ENCODE data around the gene POU4F1.
"Not testable (repeated sequence)": the region's sequence is repeated elsewhere in the genome, so short reads cannot be mapped to it uniquely, and the experiment has no call there.

The POU4F1 gene, protein sequence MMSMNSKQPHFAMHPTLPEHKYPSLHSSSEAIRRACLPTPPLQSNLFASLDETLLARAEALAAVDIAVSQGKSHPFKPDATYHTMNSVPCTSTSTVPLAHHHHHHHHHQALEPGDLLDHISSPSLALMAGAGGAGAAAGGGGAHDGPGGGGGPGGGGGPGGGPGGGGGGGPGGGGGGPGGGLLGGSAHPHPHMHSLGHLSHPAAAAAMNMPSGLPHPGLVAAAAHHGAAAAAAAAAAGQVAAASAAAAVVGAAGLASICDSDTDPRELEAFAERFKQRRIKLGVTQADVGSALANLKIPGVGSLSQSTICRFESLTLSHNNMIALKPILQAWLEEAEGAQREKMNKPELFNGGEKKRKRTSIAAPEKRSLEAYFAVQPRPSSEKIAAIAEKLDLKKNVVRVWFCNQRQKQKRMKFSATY

DNA sequence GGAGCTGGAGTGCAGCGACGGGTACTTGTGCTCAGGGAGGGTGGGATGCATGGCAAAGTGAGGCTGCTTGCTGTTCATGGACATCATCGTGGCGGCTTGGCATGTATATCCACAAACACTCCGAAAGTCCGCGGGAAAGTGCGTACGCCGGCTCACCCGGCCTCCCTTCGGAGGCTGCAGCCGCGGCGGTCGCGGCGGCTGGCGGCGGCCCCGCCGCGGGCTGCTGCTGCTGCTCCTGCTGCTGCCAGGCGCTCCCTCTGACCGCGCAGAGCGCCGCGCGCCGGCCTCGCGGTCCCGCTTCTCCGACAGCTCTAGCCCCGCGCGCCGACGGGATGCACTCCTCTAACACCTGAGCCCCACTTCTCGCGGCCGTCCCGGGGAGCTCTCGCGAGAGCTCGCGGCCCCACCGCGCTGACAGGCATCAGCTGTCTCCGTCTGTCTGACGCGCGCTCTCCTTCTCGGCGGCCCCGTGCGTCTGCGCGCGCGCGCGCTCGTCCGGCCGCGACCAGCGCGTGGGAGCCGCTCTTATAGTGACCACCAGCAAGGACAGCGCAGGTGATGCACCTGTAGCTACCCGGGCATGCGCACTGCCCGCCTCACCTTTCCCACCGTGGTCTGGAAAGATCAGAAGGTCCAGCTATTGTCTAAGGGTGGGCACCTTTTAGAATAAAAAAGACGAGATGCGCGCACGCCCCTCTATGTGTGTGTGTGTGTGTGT lies at the start of gene POU4F1:
Gene POU4F1 (minus strand): TSS at position 313 of the 718 bp plus-strand sequence. CDS start 226 bp downstream, at position 87.
- no peak for DNase-seq (ENCODE audit: low read depth)

DNA sequence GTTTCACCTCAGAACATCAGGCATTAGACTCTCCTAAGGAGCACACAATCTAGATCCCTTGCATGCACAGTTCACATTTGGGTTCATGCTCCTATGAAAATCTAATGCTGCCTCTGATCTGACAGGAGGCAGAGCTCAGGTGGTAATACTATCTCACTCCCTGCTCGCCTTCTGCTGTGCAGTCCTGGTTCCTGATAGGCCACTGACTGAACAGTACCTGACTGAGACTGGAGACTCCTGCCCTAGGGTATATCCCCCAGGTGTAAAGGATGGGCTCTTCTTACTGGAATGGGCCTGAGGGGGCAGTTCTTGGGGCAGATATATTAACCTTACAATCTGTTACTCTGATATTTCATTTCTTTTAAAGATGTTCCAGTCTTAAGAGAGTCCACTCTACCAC lies 49.3 kb upstream of the POU4F1 start:
- DNase-seq (ENCODE audit: low read depth) = no peak

DNA sequence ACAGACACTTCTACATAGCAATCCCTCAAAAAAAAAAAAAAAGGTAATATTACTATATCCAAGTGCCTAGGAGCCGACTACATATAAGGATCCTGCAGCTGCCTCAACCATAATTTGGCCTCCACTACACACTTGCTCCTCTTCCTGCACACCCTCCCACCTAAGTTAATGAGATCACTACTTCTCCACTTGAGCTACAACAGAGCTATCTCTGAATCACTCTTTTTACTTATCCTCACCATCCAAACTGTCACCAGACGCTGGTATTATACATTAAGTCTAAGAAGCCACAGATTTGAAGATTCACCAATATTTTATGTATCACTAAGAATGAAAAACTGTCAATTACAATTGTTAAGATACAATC lies 47.3 kb upstream of the POU4F1 start:
- no peak for DNase-seq (ENCODE audit: low read depth)

DNA sequence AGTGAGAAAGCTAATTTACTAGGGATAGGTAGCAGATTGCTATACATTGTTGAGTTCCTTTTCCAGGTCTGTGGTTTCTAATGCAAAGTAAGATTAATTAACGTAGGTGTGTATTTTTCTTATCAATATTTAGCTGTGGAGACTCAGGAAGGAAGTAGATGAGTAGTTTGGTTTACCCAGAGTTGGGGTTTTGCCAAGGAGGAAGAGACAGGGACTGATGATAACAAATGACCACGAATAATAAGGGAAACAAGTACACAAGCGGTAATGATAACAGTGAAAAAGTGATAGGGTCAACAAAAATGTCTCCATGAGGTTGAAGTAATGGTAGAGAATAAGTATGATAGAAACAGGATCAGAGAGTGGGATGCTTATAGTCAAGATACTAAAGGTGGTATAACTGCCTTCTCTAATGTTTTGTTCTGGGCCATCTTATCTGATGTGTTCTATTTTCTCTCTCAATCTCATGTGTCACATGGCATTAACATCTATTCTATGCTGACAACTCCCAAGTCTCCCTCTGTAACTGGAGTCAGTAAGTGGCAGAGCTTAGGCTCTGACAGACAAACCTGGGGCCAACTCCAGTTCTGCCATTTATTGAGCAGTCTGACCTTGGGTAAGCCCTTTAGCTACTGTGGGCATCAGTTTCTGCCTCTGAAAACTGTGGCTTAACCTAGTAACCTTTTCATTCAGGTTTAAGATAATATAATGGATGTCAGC lies 46.8 kb upstream of the POU4F1 start:
- no peak for DNase-seq (ENCODE audit: low read depth)

DNA sequence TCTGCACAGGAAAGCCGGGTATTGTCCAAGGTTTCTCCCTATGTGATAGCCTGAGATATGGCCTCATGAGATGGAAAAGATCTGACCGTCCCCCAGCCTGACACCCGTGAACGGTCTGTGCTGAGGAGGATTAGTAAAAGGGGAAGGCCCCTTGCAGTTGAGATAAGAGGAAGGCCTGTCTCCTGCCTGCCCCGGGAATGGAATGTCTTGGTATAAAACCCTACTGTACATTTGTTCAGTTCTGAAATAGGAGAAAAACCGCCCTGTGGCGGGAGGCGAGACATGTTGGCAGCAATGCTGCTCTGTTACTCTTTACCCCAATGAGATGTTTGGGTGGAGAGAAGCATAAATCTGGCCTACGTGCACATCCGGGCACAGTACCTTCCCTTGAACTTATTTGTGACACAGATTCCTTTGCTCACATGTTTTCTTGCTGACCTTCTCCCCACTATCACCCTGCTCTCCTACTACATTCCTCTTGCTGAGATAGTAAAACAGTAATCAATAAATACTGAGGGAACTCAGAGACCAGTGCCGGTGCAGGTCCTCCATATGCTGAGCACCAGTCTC lies 43.8 kb upstream of the POU4F1 start:
- not testable (repeated sequence) for DNase-seq (ENCODE audit: low read depth)

DNA sequence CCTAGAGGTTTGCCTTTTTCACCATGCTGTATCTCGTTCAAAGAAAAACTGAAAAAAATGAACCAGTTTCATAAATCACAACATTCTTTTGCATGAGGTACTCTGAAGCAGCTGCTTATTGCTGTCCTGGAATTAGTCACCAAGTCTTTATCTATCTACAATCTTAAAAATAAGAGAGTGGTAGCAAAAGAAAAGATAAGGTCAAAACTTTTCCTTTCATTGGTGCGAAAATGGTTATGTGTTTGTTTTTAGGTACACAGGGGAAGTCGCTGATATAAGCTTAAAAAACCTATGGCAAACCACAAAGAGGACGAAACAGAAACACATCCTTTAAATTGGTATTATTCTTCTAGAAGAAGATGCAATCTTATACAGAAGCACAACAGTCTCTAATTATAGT lies 34.9 kb upstream of the POU4F1 start:
- DNase-seq (ENCODE audit: low read depth) = no peak

DNA sequence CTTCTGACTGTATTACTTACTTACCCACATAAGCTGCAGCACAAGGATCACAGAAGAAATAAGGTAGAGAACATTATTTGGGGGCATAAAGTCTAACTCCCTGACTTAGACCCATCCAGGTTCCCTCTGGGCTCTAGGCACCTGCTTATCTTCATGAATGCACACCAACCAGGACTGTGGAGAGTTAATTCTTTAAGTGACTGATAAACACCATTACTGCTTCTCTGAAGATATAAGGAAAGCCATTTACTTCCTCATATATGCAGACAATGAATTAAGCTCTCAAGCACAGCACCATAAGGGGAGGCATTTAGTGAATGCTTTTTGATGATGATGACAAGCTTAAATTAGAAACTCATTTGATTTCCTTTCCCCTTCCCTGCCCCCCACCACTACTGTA lies 33.1 kb upstream of the POU4F1 start:
- DNase-seq (ENCODE audit: low read depth) = no peak

DNA sequence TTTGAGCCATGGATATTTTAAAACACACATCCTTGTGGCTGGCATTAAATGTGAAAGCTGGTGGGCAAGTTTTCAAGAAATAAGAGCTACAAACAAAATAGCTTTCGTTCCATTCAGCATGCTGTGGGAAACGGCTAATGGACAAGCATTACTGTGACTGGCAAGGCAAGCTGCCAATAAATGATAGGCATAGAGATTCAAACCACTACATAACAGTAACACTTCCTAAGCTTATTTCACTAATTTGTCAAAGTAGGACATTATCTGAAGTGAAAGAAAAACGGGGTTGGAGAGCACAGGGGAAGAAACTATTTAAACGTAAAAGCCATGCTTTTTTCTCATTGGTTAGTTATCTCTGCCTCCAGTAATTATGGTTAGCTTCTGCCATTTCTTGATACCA lies 29.6 kb upstream of the POU4F1 start:
- no peak for DNase-seq (ENCODE audit: low read depth)

DNA sequence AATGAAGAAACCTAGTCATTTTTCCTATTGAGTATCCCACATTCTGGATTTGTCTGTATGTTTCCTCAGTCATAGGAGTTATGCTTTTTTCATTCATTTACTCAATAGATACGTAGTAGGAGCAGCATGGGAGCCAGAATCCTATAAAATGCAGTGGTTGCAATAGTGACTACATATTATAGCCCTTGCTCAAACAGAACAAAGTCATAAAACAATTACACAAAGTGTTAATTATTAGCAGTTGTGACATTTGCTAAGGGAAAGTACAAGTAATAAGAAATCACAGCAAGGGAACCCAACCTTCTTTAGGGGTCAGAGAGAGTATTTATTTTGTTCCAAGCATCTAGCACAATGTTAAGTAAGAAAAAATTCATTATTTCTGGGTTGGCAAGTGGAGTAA lies 27.7 kb upstream of the POU4F1 start:
- no peak for DNase-seq (ENCODE audit: low read depth)

DNA sequence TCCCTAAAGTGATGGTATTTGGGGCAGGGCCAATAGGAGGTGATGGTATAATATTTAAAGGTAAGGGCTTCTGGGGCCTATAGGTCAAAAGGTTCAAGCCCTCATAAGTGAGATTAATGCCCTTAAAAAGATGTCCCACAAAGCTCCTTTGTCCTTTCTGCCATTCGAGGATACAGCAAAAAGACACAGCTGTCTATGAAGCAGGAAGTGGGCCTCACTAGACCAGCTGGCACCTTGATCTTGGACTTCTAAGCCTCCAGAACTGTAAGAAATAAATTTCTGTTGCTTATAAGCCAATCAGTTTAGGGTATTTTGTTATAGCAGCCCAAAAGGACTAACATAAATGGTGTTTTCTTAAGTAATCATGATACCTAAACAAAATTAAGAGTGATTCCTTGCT lies 27.2 kb upstream of the POU4F1 start:
- no peak for DNase-seq (ENCODE audit: low read depth)

DNA sequence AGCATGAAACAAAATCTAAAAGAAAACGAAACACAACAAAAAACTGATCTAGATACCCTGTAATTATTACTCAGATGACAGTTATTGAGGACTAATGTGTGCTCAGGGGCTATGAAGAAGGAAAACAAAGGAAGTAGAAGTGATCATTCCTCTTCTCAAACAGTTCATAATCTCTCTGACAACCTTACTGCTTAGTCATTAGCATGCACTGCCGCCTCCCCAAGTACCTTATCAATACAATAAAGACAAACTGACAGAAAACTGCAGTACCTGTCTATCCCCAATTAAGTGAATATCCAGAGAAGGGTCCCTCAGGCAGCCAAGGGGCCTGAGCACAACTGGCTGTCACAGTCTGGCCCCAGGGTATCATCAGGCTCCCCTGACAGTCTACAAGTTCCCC lies 22.0 kb upstream of the POU4F1 start:
- DNase-seq (ENCODE audit: low read depth) = no peak

DNA sequence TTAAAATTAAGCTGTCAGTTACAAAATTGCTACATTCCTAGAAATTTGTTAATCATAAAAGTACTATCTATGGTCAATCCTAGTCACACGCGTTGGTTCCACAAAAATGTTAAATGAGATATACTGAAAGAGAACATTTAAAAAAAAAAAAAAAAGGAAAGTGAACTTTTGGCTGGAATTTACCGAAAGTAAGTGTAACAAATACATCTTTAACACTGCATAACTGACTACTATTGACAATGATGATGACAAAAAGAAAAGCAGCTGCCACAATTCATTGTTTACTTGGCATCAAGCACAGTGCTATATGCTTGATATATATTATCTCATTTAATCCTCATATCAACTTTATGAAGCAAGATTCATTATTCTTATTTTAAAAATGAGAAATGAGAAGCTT lies 19.8 kb upstream of the POU4F1 start:
- DNase-seq (ENCODE audit: low read depth) = no peak

DNA sequence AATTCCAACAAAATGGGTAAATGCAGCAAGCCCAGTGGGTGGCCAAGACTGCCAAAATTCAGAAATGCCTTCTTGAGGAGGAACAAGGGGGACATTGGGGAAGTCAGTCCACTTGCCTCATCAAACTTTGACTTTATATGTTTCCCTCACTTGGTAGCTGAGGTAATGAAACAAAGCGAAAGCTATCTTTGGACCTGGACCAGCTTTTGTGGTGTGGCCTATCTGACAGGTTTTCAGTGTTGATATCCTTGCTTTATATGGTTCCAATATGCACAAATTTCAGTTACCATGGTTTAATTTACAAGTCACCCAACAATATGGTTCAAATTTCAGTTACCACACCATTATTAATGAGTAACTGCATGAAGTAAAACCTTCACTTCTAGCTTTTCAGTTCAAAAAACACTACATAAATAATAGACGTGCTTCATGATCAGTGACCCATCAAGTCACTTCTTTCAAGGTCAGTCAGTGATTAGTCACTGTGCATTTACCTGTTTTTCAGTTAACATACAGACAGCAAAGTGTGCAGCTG lies 17.7 kb upstream of the POU4F1 start:
- no peak for DNase-seq (ENCODE audit: low read depth)

DNA sequence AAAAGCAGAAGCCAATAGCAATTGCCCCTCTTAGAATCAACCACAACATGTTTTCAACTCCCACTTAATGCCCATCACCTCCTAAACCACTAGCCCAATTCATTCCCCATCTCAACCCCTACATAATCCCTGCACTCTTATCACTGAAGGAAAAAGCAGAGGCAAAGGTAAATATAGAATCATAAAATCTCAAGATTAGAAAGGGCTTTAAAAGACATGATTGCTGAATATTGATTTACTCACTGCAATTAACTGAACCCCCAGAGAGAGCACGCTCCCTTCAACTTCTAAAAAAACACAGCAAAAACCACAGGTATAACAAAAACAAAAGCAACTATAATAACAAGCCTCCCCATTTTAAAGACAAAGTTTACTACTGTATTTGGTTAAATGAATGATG lies 15.1 kb upstream of the POU4F1 start:
- no peak for DNase-seq (ENCODE audit: low read depth)

DNA sequence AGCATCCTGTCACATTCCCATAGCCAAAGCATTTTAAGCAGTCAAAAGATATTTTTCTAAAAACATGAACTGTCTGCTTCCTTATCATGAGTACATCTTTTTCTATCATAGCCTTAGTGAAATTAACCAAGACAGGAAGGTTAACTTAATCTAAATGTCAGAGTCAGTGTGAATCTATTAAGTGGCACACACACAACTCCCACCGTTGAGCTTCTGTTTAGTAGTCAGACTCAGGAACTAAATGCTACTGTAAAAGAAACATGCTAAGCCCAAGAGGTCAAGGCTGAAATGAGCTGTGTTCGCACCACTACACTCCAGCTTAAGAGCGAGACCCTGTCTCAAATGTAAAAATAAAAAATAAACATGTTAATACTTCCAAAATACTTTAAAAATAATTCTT lies 7.7 kb upstream of the POU4F1 start:
- DNase-seq (ENCODE audit: low read depth) = no peak

DNA sequence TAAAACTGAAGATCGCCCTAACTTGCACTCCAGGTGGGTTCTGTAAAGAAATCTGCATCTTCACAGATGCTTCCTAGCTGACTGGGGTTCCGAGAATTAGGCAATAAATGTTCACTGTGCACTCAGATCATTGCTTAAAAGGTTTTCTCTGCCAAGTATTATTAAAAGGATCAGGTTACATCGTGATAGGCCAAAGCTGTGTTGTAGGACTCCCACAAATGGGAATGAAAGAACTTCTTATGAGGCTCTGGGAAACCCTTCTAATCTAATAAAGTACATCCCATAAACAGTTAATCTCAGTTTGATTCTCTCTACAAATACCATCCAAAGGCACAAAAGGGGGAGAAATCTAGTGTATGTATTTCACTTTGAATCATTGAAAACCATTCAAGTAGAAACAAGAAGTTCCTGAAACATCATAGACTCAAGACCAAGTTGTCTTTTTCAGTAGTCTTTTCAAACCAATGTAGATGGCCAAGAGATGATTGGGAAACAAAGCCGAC lies 7.1 kb upstream of the POU4F1 start:
- no peak for DNase-seq (ENCODE audit: low read depth)

DNA sequence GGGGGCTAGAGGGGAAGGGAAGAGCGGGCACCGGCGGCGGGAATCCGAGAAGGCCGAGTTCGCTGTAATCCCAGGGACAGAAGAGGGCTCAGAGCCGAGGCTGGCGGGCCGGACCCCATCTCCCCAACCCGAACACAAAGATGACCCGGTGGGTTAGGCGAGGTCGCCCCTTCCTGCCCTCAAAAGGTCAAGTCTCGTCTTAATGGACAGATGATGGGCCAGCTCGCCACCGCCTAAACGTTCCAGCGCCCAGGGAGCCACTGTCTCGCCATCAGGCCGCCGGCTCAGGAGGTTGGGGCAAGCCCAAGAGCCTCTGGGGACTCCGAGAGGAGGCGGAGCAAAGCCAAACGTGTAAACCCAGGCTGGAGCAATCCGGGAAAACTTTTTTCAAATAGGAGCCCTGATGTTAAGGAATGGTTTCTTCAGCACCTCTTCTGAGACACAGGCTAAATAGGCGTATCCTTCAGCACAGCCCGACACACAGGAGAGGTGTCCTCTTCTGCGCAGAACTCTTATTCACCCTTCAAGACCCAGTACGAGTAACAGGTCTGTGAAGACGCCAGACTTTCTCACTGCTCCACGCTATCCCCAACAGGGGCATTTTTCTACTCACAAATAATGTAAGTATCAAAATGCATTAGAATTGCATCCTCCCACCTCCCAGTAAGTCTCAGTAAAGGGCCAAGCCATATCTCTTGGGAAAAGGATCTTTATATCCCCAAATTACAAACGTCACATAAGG lies 6.3 kb upstream of the POU4F1 start:
- no peak for DNase-seq (ENCODE audit: low read depth)

DNA sequence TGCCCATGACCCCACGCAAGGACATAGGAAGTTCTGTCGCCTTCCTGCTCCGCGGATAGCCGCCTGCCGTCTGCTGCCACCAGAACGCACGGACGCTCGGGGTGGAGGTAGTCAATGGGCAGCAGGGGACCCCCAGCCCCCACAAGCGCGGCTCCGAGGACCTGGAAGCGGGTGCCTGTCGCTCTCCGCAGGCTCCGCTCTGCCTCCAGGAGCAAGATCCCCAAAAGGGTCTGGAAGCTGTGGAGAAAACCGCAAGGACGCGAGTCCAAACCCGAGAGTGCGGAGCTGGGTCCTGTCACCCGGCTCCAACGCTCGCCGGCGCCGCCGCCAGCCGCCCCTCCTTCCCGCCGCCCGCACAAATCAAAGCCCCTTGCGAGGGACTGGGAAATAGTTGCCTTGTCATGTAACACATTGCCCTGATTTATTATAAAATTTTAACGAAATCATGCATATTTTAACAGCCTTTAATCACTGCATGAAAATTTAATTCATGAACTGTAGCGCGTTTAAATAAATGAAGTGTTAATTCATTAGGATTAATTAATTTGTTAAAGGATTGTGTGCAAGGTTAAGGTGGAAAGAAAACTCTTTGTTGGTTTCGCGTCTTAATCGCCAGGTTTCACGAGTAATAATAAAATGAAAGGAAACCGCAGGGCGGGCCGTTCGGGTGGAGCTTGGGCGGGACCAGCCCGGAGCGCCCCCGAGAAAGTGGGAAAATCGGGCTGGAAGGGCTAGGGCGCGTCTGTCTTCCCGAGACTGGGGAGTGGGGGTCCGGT lies 5.5 kb upstream of the POU4F1 start:
- DNase-seq (ENCODE audit: low read depth) = no peak

DNA sequence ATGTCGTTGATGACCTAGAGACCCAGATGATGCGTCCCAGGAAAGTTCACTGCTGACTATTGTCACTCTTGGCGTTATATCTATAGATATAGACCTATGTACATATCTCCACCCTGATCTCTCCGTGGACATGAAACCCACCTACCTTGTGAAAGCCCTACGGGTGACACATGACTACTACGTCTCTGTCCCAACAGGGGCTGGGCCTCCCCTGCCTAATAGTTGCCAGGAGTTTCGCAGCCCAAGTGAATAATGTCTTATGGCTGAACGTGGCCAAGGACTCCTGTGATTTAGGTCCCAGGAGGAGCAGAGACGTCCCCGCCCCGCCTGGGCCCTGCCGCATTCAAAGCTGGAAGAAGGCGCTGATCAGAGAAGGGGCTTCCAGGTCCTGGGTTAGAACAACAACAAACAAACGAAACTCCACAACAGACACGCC lies 4.9 kb upstream of the POU4F1 start:
- DNase-seq (ENCODE audit: low read depth) = no peak

DNA sequence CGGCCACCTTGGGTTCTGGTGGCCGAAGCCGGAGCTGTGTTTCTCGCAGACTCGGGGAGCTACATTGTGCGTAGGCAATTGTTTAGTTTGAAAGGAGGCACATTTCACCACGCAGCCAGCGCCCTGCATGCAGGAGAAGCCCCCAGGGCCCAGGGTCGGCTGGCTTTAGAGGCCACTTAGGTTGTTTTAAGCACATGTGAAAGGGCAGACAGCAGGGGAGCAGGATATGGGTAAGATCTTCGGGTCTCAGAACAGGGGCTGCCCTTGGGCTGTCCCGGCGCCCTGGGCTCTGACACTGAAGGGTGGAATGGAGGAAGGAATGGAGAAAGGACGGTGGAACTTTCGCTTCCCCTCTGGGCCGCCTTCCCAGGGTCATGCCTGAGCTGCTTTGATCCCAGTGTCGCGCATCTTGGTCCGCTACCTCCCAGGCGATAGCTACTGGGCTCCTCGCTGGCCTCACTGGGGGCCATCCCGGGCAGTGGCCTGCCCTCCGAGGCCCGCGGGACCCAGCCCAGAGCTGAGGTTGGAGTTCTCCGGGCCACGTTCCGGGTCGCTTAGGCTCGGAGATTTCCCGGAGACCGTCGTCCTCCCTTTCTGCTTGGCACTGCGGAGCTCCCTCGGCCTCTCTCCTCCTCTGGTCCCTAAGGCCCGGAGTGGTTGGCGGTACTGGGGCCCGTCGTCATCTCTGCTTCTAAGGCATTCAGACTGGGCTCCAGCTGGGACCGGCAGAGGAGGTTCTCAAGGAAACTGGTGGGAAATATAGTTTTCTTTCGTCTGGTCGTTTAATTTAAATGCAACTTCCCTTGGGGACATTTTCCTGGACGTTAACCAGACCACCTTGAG lies 4.3 kb upstream of the POU4F1 start:
- no peak for DNase-seq (ENCODE audit: low read depth)

Data from GM04504 (cell line).